ENCODE data around the gene ENTHD1. TPM values are rescaled to one million over a fixed set of nuclear protein-coding genes. Genes with fewer than 3 reads are reported as not detected.

ENTHD1 gene
- polyA plus RNA-seq, 1 donor from 2014 or later, result not detected

GRCh38 chr22:39927544-39927943 is 34.0 kb upstream of the ENTHD1 start:
- Histone ChIP-seq H3K36me3 (ENCODE audit: insufficient read depth, low read length) (no peaks in the 10 kb centered on the region), H3K9me2 (ENCODE audit: insufficient read depth, low read length) (no peaks in the 10 kb centered on the region), H3F3A (ENCODE audit: insufficient read depth, low read length, poor library complexity, severe bottlenecking) (no peaks in the 10 kb centered on the region), H3K27ac (ENCODE audit: low read length) (no peak overlapping the region), H3K4me2 (ENCODE audit: low read length) (no peak overlapping the region), H4K20me1 (ENCODE audit: insufficient read depth) (no peaks in the 10 kb centered on the region), H3K9me3 (ENCODE audit: low read length) (no peaks in the 10 kb centered on the region), H2AFZ (ENCODE audit: low read depth, low read length) (no peak overlapping the region), H3K4me3 (ENCODE audit: low read length) (no peak overlapping the region), H3K9ac (ENCODE audit: low read length) (no peak overlapping the region), H3K27me3 (ENCODE audit: insufficient read depth, low read depth, low read length) (no peaks in the 10 kb centered on the region), H3K79me2 (replicated peaks; ENCODE audit: insufficient read depth, low read length) (no peaks in the 10 kb centered on the region)
- no peak for TF ChIP-seq TAF1 (IDR thresholded peaks at IDR 0.05; ENCODE audit: low read depth)
- no peak for TF ChIP-seq RAD21 (conservative IDR thresholded peaks at IDR 0.05)
- no peak for TF ChIP-seq SMC3 (conservative IDR thresholded peaks at IDR 0.05; ENCODE audit: poor library complexity)
- no peak for TF ChIP-seq MXI1 (conservative IDR thresholded peaks at IDR 0.05; ENCODE audit: poor library complexity, severe bottlenecking)
- no peak for TF ChIP-seq POLR2AphosphoS5 (IDR thresholded peaks at IDR 0.05)
- no peak for TF ChIP-seq EP300 (conservative IDR thresholded peaks at IDR 0.05; ENCODE audit: poor library complexity, severe bottlenecking)
- TF ChIP-seq EZH2 (IDR thresholded peaks at IDR 0.05; ENCODE audit: borderline replicate concordance, insufficient read depth, low read length, poor library complexity, severe bottlenecking), result no peak
- TF ChIP-seq, protein P1, sequence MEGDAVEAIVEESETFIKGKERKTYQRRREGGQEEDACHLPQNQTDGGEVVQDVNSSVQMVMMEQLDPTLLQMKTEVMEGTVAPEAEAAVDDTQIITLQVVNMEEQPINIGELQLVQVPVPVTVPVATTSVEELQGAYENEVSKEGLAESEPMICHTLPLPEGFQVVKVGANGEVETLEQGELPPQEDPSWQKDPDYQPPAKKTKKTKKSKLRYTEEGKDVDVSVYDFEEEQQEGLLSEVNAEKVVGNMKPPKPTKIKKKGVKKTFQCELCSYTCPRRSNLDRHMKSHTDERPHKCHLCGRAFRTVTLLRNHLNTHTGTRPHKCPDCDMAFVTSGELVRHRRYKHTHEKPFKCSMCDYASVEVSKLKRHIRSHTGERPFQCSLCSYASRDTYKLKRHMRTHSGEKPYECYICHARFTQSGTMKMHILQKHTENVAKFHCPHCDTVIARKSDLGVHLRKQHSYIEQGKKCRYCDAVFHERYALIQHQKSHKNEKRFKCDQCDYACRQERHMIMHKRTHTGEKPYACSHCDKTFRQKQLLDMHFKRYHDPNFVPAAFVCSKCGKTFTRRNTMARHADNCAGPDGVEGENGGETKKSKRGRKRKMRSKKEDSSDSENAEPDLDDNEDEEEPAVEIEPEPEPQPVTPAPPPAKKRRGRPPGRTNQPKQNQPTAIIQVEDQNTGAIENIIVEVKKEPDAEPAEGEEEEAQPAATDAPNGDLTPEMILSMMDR (IDR thresholded peaks at IDR 0.05; ENCODE audit: poor library complexity, severe bottlenecking), result no peak
- TF ChIP-seq, protein P2, sequence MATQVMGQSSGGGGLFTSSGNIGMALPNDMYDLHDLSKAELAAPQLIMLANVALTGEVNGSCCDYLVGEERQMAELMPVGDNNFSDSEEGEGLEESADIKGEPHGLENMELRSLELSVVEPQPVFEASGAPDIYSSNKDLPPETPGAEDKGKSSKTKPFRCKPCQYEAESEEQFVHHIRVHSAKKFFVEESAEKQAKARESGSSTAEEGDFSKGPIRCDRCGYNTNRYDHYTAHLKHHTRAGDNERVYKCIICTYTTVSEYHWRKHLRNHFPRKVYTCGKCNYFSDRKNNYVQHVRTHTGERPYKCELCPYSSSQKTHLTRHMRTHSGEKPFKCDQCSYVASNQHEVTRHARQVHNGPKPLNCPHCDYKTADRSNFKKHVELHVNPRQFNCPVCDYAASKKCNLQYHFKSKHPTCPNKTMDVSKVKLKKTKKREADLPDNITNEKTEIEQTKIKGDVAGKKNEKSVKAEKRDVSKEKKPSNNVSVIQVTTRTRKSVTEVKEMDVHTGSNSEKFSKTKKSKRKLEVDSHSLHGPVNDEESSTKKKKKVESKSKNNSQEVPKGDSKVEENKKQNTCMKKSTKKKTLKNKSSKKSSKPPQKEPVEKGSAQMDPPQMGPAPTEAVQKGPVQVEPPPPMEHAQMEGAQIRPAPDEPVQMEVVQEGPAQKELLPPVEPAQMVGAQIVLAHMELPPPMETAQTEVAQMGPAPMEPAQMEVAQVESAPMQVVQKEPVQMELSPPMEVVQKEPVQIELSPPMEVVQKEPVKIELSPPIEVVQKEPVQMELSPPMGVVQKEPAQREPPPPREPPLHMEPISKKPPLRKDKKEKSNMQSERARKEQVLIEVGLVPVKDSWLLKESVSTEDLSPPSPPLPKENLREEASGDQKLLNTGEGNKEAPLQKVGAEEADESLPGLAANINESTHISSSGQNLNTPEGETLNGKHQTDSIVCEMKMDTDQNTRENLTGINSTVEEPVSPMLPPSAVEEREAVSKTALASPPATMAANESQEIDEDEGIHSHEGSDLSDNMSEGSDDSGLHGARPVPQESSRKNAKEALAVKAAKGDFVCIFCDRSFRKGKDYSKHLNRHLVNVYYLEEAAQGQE (IDR thresholded peaks at IDR 0.05; ENCODE audit: borderline replicate concordance), result no peak

- H3K9me2 ChIP-seq (ENCODE audit: insufficient read depth, low read length), result no peaks in the 10 kb centered on the region
- no peak overlapping the region for H3K4me2 ChIP-seq (ENCODE audit: low read length)
- no peak overlapping the region for H3K27ac ChIP-seq (ENCODE audit: low read length)
- H3K36me3 ChIP-seq (ENCODE audit: insufficient read depth, low read length), result no peaks in the 10 kb centered on the region
- no peak overlapping the region for H2AFZ ChIP-seq (ENCODE audit: low read depth, low read length)
- H3K9ac ChIP-seq (ENCODE audit: low read length), result no peak overlapping the region
- no peaks in the 10 kb centered on the region for H4K20me1 ChIP-seq (ENCODE audit: insufficient read depth)
- TF ChIP-seq, protein P1 (IDR thresholded peaks at IDR 0.05; ENCODE audit: poor library complexity, severe bottlenecking), result no peak
- TF ChIP-seq EZH2 (IDR thresholded peaks at IDR 0.05; ENCODE audit: borderline replicate concordance, insufficient read depth, low read length, poor library complexity, severe bottlenecking) (no peak), MXI1 (conservative IDR thresholded peaks at IDR 0.05; ENCODE audit: poor library complexity, severe bottlenecking) (no peak), RAD21 (conservative IDR thresholded peaks at IDR 0.05) (no peak), POLR2AphosphoS5 (IDR thresholded peaks at IDR 0.05) (no peak), EP300 (conservative IDR thresholded peaks at IDR 0.05; ENCODE audit: poor library complexity, severe bottlenecking) (no peak)
- H3K4me3 ChIP-seq (ENCODE audit: low read length), result no peak overlapping the region
- no peaks in the 10 kb centered on the region for H3K9me3 ChIP-seq (ENCODE audit: low read length)
- H3F3A ChIP-seq (ENCODE audit: insufficient read depth, low read length, poor library complexity, severe bottlenecking), result no peaks in the 10 kb centered on the region
- H3K27me3 ChIP-seq (ENCODE audit: insufficient read depth, low read depth, low read length), result no peaks in the 10 kb centered on the region
- H3K79me2 ChIP-seq (replicated peaks; ENCODE audit: insufficient read depth, low read length), result no peaks in the 10 kb centered on the region
Observed at GRCh38 chr22:39926753-39927152, 33.2 kb upstream of the ENTHD1 start.
